GM04503 (cell line): Measurements from ENCODE around the gene GRID1.

ENCODE experiments used
- DNase-seq: peaks from one replicate; pipeline ENCODE4 v3.0.0-alpha.2; 2012; ENCODE audit warnings: low read depth

The GRID1 gene

GRCh38 chr10:86209726-86210125, 156.9 kb downstream of the GRID1 start:
- no peak for DNase-seq

GRCh38 chr10:86207226-86207625, 159.4 kb downstream of the GRID1 start:
- no peak for DNase-seq

- DNase-seq: no peak
These were observed 160.4 kb downstream of the GRID1 start for GRCh38 chr10:86206240-86206579.

GRCh38 chr10:86205306-86206239, 161.0 kb downstream of the GRID1 start:
- no peak for DNase-seq

- DNase-seq: no peak
These were observed 161.9 kb downstream of the GRID1 start for GRCh38 chr10:86204421-86205305.

GRCh38 chr10:86203162-86203905, 163.3 kb downstream of the GRID1 start:
- DNase-seq: no peak

- no peak for DNase-seq
These were observed 164.3 kb downstream of the GRID1 start for GRCh38 chr10:86202226-86202735.

- DNase-seq: no peak
These were observed 165.7 kb downstream of the GRID1 start for GRCh38 chr10:86200867-86201266.

- DNase-seq: no peak
These were observed 166.3 kb downstream of the GRID1 start for GRCh38 chr10:86200269-86200668.

- DNase-seq: no peak
These were observed 167.6 kb downstream of the GRID1 start for GRCh38 chr10:86199041-86199440.

- DNase-seq: no peak
These were observed 168.3 kb downstream of the GRID1 start for GRCh38 chr10:86198271-86198670.

GRCh38 chr10:86197166-86197790, 169.3 kb downstream of the GRID1 start:
- no peak for DNase-seq

- DNase-seq: no peak
These were observed 171.0 kb downstream of the GRID1 start for GRCh38 chr10:86195521-86196157.

GRCh38 chr10:86194684-86195083, 171.9 kb downstream of the GRID1 start:
- DNase-seq: no peak

- no peak for DNase-seq
These were observed 172.8 kb downstream of the GRID1 start for GRCh38 chr10:86193841-86194240.

- no peak for DNase-seq
These were observed 173.9 kb downstream of the GRID1 start for GRCh38 chr10:86192691-86193090.

- DNase-seq: no peak
These were observed 174.4 kb downstream of the GRID1 start for GRCh38 chr10:86192147-86192546.

GRCh38 chr10:86191686-86192085, 174.9 kb downstream of the GRID1 start:
- DNase-seq: no peak

- DNase-seq: no peak
These were observed 175.4 kb downstream of the GRID1 start for GRCh38 chr10:86191166-86191565.

GRCh38 chr10:86190291-86190690, 176.3 kb downstream of the GRID1 start:
- no peak for DNase-seq

- DNase-seq: no peak
These were observed 176.7 kb downstream of the GRID1 start for GRCh38 chr10:86189891-86190290.
